ENCODE data around the gene KRTAP10-12. TPM values are rescaled to one million over a fixed set of nuclear protein-coding genes. Genes with fewer than 3 reads are reported as not detected.
"Not testable (repeated sequence)": the region's sequence is repeated elsewhere in the genome, so short reads cannot be mapped to it uniquely, and the experiment has no call there.

The KRTAP10-12 gene
- total RNA-seq, 1 experiment from 2014 or later: not detected

GRCh38 chr21:44684483-44684882 lies 12.5 kb upstream of the KRTAP10-12 start:
- DNase-seq (ENCODE audit: low read depth, low spot score): no peak
- Histone ChIP-seq H3K9ac (ENCODE audit: low read length) (no peak overlapping the region), H3K4me3 (replicated peaks in 1 of 2; ENCODE audit: low read depth in 1 of 2, low read length in 2 of 2) (no peak overlapping the region), H3K36me3 (ENCODE audit: control insufficient read depth in 1 of 2, insufficient read depth in 2 of 2, low read length in 2 of 2) (no peaks in the 10 kb centered on the region), H3K9me3 (ENCODE audit: control insufficient read depth in 1 of 2, insufficient read depth in 1 of 2, low read depth in 1 of 2, low read length in 2 of 2) (no peaks in the 10 kb centered on the region), H3K79me2 (ENCODE audit: insufficient read depth, low read length) (no peaks in the 10 kb centered on the region), H3K4me2 (ENCODE audit: low read length) (no peak overlapping the region), H3K27me3 (ENCODE audit: insufficient read depth, low read length) (0 out of 2 replicates have a peak, but pooled peaks cover 3% of the 10 kb centered on the region), H3K9me2 (ENCODE audit: insufficient read depth) (no peaks in the 10 kb centered on the region), H3K4me1 (ENCODE audit: control insufficient read depth in 1 of 2, insufficient read depth in 2 of 2, low read length in 2 of 2) (no peaks in the 10 kb centered on the region), H3K27ac (ENCODE audit: low read depth, low read length) (no peak overlapping the region), H4K20me1 (ENCODE audit: insufficient read depth) (no peaks in the 10 kb centered on the region), H2AFZ (ENCODE audit: low read depth, low read length, poor library complexity, severe bottlenecking) (no peak overlapping the region)
- no peak for TF ChIP-seq CEBPB (IDR thresholded peaks at IDR 0.05; ENCODE audit: low read depth)
- intact Hi-C loops (cut with micrococcal nuclease): no loop called here
- ATAC-seq: no peak
- CTCF ChIA-PET: no interaction called here
- RAD21 ChIA-PET (ENCODE audit: low non-redundant PET in 1 of 2, low total read pairs in 2 of 2, uncharacterized antibody in 2 of 2, unreplicated experiment in 2 of 2): no interaction called here
- POLR2A ChIA-PET: no interaction called here
- no TSS peak for BruUV-seq (replicated peaks)

GRCh38 chr21:44685050-44685449 lies 11.9 kb upstream of the KRTAP10-12 start:
- H3K4me3 ChIP-seq (replicated peaks in 1 of 2; ENCODE audit: low read depth in 1 of 2, low read length in 2 of 2); H4K20me1 ChIP-seq (ENCODE audit: insufficient read depth); H3K4me2 ChIP-seq (ENCODE audit: low read length); H3K27me3 ChIP-seq (ENCODE audit: insufficient read depth, low read length); BruUV-seq (replicated peaks); POLR2A ChIA-PET; RAD21 ChIA-PET (ENCODE audit: low non-redundant PET in 1 of 2, low total read pairs in 2 of 2, uncharacterized antibody in 2 of 2, unreplicated experiment in 2 of 2); DNase-seq (ENCODE audit: low read depth, low spot score); H3K9me3 ChIP-seq (ENCODE audit: control insufficient read depth in 1 of 2, insufficient read depth in 1 of 2, low read depth in 1 of 2, low read length in 2 of 2); intact Hi-C loops (cut with micrococcal nuclease); H3K4me1 ChIP-seq (ENCODE audit: control insufficient read depth in 1 of 2, insufficient read depth in 2 of 2, low read length in 2 of 2); H3K79me2 ChIP-seq (ENCODE audit: insufficient read depth, low read length); ATAC-seq; H2AFZ ChIP-seq (ENCODE audit: low read depth, low read length, poor library complexity, severe bottlenecking); CTCF ChIA-PET; H3K9me2 ChIP-seq (ENCODE audit: insufficient read depth); H3K9ac ChIP-seq (ENCODE audit: low read length); H3K27ac ChIP-seq (ENCODE audit: low read depth, low read length); H3K36me3 ChIP-seq (ENCODE audit: control insufficient read depth in 1 of 2, insufficient read depth in 2 of 2, low read length in 2 of 2): not testable (repeated sequence)

DNA sequence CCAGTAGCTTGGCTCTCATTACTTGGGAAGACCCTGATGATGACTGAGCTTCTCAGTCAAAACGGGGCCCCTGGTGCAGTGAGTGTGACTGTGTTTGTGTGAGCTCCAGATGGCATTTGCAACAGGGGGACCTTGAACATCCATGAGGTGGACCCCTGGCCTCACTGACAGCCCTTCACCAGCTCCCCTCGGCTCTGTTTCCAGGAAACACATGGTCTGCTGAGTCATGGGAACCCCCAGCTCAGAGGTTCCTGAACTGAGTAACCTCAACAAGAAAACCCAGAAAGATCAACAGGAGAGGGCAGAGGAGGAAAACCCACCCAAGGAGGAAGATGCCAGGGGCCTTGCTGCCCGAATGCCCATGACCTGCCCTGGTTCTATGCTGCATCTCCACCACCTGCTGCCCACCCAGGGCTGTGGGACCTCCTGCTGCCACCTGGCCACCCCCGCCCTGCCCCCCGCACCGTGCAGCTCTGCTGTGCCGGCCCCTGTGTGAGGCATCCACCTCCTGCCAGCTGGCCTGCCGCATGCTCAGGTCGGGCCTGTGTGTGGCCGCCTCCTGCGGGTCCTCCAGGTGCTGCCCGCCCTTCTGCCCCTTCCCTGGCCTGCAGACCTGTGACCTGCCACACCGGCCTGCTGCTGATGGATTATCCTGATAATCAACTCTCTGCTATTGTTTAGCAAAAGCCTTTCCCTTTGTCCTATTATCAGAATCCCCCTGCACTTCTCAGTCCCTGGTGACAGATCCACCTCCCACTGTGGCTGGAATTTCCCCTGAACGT lies 10.8 kb upstream of the KRTAP10-12 start:
- no peak for ATAC-seq
- H3K9ac ChIP-seq (ENCODE audit: low read length): no peak overlapping the region
- H3K4me3 ChIP-seq (replicated peaks in 1 of 2; ENCODE audit: low read depth in 1 of 2, low read length in 2 of 2): no peak overlapping the region
- H3K9me3 ChIP-seq (ENCODE audit: control insufficient read depth in 1 of 2, insufficient read depth in 1 of 2, low read depth in 1 of 2, low read length in 2 of 2): no peaks in the 10 kb centered on the region
- RAD21 ChIA-PET (ENCODE audit: low non-redundant PET in 1 of 2, low total read pairs in 2 of 2, uncharacterized antibody in 2 of 2, unreplicated experiment in 2 of 2): no interaction called here
- CTCF ChIA-PET: no interaction called here
- no peak overlapping the region for H3K4me2 ChIP-seq (ENCODE audit: low read length)
- no peaks in the 10 kb centered on the region for H3K79me2 ChIP-seq (ENCODE audit: insufficient read depth, low read length)
- no peaks in the 10 kb centered on the region for H4K20me1 ChIP-seq (ENCODE audit: insufficient read depth)
- no peak overlapping the region for H3K27ac ChIP-seq (ENCODE audit: low read depth, low read length)
- no peaks in the 10 kb centered on the region for H3K9me2 ChIP-seq (ENCODE audit: insufficient read depth)
- no peaks in the 10 kb centered on the region for H3K36me3 ChIP-seq (ENCODE audit: control insufficient read depth in 1 of 2, insufficient read depth in 2 of 2, low read length in 2 of 2)
- H2AFZ ChIP-seq (ENCODE audit: low read depth, low read length, poor library complexity, severe bottlenecking): no peak overlapping the region
- H3K4me1 ChIP-seq (ENCODE audit: control insufficient read depth in 1 of 2, insufficient read depth in 2 of 2, low read length in 2 of 2): no peaks in the 10 kb centered on the region
- intact Hi-C loops (cut with micrococcal nuclease): no loop called here
- BruUV-seq (replicated peaks): no TSS peak
- POLR2A ChIA-PET: no interaction called here
- no peaks in the 10 kb centered on the region for H3K27me3 ChIP-seq (ENCODE audit: insufficient read depth, low read length)
- no peak for DNase-seq (ENCODE audit: low read depth, low spot score)
- TF ChIP-seq, protein P1, sequence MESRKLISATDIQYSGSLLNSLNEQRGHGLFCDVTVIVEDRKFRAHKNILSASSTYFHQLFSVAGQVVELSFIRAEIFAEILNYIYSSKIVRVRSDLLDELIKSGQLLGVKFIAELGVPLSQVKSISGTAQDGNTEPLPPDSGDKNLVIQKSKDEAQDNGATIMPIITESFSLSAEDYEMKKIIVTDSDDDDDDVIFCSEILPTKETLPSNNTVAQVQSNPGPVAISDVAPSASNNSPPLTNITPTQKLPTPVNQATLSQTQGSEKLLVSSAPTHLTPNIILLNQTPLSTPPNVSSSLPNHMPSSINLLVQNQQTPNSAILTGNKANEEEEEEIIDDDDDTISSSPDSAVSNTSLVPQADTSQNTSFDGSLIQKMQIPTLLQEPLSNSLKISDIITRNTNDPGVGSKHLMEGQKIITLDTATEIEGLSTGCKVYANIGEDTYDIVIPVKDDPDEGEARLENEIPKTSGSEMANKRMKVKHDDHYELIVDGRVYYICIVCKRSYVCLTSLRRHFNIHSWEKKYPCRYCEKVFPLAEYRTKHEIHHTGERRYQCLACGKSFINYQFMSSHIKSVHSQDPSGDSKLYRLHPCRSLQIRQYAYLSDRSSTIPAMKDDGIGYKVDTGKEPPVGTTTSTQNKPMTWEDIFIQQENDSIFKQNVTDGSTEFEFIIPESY (IDR thresholded peaks at IDR 0.05; ENCODE audit: extremely low read depth, insufficient replicate concordance, low read length): no peak
- TF ChIP-seq YY1 (IDR thresholded peaks at IDR 0.05; ENCODE audit: extremely low read depth, insufficient replicate concordance, low read depth, low read length) (no peak), ZNF274 (IDR thresholded peaks at IDR 0.05; ENCODE audit: low read depth, low read length) (no peak), SRF (IDR thresholded peaks at IDR 0.05; ENCODE audit: low read depth) (no peak), MAX (IDR thresholded peaks at IDR 0.05) (no peak), SIN3A (IDR thresholded peaks at IDR 0.05; ENCODE audit: low read depth) (no peak), ELF1 (IDR thresholded peaks at IDR 0.05; ENCODE audit: borderline replicate concordance, low read depth) (no peak), POLR2AphosphoS5 (IDR thresholded peaks at IDR 0.05; ENCODE audit: low read depth, low read length) (no peak), POLR2A (IDR thresholded peaks at IDR 0.05; ENCODE audit: borderline replicate concordance, extremely low read depth, insufficient read depth, insufficient read length) (no peak), EZH2 (IDR thresholded peaks at IDR 0.05) (no peak), RAD21 (IDR thresholded peaks at IDR 0.05; ENCODE audit: low read depth) (no peak), SP1 (IDR thresholded peaks at IDR 0.05; ENCODE audit: low read depth) (no peak)
